Activated T-helper 1 cell treated with Interleukin-2 at 50 U/mL for 16 hours (primary cell): Measurements from ENCODE around the gene SPOP.
"Not testable (repeated sequence)": the region's sequence is repeated elsewhere in the genome, so short reads cannot be mapped to it uniquely, and the experiment has no call there.

Experiments
- DNase-seq: peaks from one replicate; pipeline ENCODE4 v3.0.0-alpha.2; 2020; ENCODE audit warnings: low read depth

Gene SPOP

DNA sequence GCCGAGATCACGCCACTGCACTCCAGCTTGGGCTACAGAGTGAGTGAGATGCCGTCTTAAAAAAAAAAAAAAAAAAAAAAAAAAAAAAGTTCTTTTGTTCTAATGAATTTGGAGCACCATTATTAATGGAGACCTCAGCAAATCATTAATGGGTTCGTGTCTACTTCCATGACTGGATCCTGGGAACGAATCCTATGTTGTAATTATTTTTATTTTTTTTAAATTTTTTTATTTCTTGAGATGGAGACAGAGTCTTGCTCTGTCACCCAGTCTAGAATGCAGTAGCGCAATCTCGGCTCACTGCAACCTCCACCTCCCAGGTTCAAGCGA lies 30.7 kb downstream of the SPOP start:
- DNase-seq: no peak

DNA sequence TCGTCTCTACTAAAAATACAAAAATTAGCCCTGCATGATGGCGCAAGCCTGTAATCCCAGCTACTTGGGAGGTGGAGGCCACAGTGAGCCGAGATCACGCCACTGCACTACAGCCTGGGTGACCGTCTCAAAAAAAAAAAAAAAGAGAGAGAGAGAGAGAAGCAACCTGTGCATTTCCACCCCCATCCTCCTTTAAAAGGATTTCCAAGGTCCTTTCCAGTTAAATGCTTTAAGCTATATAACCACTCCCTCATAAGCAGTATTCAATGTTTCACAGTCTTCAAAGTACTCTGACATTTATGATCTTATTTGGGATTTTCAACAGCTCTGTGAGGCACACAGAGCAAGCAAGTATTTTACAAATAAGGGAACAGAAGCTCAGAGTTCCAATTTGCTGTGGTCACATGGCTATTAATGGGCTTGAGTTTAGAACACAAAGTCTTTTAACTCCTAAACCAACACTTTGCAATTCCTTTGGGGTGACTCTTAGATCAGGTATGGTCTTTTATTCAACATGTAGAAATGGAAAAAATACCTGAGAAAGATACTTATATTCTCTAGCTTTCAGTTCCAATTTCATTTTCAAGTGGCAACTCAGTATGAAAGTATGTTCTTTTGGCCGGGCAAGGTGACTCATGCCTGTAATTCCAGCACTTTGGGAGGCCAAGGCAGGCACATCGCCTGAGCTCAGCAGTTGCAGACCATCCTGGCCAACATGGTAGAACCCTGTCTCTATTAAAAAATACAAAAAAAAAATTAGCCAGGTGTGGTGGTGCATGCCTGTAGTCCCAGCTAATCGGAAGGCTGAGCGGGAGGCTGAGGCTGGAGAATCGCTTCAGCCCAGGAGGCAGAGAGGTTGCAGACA lies 31.3 kb downstream of the SPOP start:
- DNase-seq: no peak

DNA sequence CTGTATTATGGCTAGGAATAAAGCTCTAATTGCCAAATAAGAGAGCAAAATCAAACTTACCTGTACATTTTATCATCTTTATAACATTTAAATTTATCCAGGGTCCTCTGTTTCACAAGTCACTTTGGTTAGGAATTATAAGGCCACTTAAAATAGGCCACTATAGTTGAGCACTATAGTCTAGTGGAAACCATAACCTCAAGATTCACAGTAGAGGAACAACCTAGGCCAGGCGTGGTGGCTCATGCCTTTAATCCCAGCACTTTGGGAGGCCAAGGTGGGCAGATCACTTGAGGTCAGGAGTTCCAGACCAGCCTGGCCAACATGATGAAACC lies 31.9 kb downstream of the SPOP start:
- DNase-seq: not testable (repeated sequence)

DNA sequence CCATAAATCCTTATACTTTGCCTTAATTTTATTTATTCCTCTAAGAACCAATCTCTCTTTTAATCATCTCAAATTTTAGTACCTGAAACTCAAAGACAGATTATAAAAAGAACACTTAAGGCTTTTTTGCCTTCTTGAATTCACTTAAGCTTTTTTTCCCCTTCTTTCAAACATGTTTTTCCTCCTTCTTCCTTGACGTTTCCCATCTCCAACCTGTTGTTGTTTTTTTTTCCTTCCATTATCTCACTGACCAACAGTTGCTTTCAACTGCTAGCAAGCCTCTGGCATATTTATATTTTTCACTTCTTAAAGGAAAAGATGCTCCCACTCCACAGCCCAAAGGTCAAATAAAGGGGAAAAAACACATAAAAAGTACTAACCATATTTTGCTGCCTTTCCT lies 32.2 kb downstream of the SPOP start:
- no peak for DNase-seq

DNA sequence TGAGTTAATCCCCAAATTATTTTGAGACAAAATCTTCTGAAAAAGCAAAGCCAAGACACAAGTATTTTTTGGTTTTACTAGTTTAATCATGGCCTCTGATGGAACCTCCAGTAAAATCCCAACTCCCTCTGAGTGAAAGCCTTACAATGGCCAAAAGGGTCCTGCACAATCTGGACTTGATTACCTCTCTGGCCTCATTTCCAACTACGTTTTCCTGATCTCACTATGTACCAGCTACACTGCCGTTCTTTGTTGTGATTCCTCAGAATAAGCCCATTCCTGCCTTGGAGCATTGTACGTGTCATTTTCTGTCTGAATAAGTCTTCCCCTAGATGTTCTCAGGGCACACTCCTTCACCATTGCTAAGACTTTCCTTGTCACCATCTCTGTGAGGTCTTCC lies 37.3 kb downstream of the SPOP start:
- DNase-seq: no peak

DNA sequence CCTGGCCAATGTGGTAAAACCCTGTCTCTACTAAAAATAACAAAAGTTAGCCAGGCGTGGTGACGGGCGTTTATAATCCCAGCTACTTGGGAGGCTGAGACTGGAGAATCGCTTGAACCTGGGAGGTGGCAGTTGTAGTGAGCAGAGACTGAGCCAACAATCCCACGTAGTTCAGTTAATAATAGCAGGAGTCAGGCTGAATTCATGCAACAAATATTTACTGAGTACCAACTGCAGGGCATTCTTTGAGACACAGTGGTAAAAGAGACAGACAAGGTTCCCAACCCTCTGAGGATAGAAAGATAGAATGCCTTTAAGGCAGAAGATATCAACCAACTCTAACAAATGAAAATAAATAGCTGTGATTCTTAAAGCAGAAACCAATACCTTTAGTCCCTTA lies 39.1 kb downstream of the SPOP start:
- DNase-seq: no peak

DNA sequence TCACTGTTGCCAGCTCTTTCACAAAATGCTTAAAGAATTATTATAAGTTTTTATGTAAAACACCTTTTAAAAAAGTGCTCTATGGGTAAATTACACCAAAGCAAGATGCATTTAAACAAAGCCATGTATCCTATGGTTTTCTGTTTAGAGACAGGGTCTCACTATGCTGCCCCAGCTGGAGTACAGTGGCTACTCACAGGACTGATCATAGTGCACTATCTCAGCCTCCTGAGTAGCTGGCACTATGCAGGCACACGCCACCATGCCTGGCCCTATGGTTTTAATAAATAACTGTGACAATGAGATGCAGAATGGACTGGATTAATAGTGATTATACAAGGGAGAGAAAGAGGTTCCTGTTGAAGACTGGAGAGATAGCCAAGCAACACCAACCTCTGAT lies 40.2 kb downstream of the SPOP start:
- no peak for DNase-seq

DNA sequence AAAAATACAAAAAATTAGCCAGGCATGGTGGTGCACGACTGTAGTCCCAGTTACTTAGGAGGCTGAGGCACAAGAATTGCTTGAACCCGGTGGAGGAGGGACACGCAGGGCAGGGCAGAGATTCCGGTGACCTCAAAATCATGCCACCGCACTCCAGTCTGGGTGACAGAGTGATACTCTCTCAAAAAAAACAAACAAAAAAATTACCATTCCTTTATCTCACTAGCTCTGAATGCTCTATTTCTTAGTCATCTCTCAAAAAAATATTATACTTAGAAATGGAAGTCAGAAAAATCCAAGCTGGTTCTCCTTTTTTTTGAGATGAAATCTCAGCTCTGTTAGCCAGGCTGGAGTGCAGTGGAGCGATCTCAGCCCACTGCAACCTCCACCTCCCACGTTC lies 40.8 kb downstream of the SPOP start:
- no peak for DNase-seq

DNA sequence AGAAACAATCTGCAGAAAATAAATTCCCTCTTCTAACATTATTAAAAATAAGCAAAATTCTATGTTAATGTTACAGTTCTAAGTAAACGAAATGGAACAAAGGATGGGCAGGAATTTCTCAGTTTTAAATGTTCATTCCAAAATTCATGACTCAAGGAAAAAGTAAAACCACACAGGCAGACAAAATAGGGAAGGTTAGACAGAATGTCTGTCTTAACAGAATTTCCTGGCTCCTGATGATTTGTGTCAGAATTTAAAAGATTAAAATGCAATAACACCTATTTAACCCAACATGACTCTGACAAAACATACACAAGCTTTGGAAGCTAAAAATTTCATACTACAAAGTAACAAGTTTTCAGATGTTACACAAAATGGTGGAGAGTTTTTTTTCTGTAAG lies 42.8 kb downstream of the SPOP start:
- DNase-seq: no peak

DNA sequence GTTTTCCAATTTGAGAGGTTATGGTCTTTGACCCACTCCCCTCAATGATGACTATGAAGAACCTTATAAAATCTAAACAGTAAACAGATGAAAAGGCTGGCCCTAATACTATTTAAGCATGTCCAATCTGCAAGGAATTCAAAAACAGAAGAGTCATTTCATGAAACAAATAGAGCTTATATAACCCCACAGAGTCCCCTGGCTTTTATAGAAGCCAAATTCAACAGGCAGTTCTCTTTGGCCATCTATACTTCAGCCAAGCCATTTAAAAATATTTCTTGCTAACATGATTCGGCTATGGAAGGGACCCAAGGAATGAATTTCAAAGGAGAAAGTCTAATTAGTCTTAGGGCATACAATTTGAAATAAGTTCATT lies 43.4 kb downstream of the SPOP start:
- DNase-seq: no peak

DNA sequence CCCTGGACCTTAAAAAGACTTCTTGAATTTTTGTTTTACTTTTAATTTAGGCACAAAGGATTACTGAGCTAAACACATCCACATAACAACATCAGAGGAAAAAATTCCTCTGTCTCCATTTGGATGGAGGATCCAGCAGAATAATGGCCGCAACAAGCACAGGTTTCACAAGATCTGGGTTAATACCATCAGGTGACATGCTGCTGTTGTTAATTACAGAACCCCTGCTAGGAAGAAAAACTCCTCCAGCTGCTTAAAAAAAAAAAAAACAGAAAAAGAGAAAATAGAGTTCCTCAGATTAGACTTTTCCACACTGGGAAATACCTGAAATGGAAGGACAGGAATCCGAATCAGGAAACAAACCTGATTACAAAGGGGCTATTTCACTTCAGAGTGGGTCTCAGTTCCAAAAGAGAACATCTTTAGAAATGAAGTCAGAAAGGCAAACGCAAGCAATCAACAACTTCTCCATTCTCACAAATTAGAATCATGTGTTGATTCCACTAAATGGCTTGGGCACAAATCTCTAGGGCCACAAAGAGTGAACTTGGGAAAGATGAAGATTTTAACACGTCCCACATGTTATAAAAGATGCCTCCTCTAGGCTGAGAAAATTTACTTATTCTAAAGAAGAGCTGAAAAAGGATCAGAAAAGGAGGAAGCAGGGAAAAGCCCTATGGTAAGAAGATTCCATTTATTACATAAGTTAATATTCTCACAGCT lies 44.0 kb downstream of the SPOP start:
- no peak for DNase-seq

DNA sequence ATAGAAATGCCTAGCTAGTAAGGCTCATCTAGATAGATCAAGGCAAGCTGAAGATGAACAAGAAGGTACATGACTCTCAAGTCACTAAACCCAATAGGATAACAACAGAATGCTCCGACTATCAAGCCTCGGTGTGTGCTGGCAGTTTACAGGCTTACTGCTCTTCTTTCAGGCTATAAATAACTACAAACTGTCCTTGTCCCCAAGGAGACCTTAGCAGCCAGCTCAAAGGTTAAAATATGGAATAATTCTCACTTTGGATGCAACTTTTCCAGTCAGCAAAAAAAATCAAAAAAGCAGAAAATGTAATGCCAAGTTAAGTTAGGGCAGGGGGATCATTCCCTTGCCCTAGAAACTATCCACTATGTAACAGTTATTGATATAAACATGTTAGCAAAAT lies 44.6 kb downstream of the SPOP start:
- DNase-seq: no peak

DNA sequence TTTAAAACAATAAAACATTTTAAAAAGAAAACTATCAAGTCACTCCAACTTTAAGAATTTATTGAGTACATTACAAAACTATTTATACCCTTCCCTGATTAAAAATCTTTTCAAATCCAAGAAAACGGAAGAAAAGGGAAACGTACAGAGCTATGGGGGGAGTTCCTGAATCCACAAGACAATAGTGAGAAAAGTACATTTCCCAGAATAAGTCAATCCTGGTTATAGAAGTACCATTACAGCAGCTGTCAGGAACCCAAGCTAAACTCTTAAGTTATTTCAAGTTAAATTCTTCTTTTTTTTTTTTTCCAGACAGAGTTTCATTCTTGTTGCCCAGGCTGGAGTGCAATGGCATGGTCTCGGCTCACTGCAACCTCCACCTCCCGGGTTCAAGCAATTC lies 45.7 kb downstream of the SPOP start:
- no peak for DNase-seq

DNA sequence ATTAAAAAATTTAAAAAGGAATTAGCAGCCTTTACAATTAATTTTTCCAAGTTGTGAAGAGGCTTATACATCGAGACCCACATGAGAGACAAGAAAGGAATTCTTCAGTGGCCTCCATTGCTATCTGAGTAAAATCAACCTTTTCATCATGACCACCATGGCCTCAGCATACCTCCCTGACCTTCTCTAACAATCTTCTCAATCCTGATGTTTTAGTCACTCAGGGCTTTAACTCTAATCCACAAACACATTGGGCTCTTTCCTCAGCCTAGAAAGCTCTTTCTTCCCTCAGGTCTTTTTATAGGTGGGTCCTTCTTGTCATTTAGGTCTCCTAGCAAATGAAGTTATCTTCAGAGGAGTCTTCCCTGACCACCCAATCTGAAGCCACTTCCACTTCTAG lies 46.4 kb downstream of the SPOP start:
- no peak for DNase-seq

DNA sequence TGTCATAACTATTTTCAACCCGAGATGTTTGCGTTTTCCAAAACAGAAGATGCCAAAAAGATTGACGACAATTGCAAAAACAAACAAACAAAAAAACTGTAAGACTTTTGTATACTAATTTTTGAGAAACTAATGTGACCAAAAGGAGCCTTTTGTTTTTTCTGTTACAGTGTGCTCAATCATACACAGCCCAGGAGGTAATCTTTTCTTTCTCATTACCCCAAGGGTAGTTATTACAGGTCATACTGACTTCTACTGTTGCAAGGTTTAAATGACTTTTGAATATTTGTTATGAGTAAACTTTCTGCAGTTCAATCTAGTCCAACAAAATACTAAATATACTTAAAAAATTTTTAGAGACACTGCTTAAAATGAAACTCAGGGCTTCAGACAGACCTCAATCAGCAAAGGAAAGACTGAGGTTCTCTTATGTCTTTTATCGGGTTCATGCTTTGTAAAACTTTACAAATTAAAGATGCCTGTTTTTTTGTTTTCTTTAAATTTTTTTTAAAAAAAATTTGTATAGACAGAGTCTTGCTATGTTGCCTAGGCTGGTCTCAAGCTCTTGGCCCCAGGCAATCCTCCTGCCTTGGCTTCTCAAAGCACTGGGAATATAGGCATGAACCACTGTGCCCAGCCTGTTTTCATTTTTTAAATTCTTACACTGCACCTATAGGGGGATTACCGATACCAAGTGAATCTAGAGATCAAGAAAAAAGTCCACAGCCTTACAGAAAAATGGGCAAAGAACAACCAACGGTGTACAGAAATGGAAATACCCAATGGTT lies 47.6 kb downstream of the SPOP start:
- no peak for DNase-seq

DNA sequence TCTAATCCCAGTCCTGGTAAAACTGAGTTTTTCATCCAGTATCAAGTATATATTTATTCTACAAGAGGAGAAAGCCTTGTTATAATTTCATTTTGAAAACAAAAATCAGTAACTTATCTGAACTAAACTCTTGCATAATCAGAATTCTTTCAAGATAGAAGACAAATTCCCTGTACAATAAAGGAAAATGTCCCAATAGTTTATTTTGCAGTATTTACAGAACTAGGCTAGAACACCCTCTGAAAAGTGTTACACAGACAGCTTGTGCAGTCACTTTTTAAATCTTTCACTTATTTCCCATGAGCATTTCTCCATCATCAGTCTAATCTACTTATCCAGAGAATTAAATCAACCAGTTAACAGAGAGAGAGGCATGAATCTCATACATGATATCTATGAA lies 48.5 kb downstream of the SPOP start:
- DNase-seq: no peak

DNA sequence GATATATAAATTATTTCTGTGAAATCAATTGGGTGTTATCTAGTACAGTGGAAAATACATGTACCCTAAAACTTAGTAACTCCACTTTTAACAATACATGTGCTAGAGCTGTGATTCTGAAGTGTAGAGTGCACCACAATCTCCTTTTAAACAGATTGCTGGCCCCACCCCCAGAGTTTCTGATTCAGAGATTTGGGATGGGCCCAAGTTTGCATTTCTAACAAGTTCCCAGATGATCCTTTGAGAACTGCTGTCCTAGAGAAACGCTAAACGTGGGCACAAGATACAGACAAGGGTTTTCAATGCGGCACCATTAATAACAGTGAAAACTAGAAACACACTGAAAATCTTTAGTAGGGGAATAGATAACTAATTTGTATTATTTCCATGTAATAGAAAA lies 53.0 kb downstream of the SPOP start:
- DNase-seq: no peak

DNA sequence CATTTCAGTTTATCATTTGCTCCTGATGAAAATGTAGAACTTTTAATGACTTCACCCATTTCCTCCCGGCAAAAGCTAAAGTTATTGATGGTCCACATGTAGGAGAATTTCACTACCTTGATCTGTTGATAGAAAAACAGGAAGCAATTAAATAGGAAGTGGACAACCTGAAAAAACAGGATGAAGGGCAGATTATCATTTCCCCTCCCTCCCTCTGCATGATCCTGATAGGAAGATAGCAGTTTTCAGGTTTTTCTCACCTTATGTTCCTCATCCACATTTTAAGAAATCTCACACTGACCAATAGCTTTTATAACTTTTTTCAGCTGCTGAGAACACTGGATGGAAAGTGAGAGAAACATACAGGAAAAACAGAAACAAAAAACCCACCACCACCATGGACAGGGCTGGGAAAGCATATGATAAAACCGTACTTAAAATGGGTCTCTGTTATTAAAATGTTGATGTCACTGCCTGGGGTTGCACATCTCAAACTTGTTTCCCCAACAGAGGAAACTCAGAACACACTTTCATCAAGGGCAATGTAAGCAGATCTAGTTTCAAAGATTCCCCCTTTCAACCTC lies 55.9 kb downstream of the SPOP start:
- no peak for DNase-seq

DNA sequence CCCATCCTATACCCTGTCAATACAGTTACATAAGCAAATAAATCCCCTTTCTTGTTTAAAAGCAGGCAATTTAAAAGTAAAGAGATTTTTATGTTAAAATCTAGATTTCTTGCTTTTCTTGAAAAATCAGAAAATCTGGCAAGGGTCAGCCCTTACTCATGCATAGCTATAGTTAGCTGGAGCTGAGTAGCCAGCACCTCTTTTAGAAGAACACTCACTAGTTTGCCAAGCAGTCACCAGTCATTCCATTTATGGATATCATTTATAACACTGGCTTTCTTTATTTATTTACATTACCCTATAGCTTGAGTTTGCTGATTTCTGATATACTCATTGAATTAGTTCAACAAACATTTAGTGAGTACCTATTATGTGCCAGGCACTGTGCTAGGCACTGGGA lies 56.5 kb downstream of the SPOP start:
- DNase-seq: no peak

DNA sequence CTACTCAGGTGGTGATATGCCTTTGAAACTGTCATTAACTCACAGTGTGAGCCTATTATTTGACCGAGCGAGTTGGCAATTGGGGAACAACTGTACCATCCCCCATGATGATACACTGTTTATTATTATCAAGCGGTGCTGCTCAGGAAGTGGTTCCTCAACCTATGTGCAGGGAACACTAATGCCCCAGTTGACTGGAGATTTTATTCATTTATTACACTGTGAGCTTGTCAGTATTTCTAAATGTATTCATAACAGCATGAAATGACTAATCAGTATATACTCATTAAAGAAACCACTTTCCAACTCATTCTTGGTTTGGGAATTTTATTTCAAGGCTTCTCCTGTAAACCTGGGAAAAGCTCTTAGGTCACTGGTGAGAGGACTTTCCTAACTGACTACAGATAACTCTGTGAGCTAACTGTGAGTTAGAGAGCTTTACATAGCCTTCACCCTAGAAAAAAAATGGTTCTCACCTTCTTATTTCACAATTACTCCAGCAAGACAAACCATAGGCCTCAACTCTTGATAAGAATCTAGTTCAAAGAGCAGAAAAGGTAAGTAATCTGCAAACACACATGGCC lies 59.8 kb downstream of the SPOP start:
- no peak for DNase-seq

DNA sequence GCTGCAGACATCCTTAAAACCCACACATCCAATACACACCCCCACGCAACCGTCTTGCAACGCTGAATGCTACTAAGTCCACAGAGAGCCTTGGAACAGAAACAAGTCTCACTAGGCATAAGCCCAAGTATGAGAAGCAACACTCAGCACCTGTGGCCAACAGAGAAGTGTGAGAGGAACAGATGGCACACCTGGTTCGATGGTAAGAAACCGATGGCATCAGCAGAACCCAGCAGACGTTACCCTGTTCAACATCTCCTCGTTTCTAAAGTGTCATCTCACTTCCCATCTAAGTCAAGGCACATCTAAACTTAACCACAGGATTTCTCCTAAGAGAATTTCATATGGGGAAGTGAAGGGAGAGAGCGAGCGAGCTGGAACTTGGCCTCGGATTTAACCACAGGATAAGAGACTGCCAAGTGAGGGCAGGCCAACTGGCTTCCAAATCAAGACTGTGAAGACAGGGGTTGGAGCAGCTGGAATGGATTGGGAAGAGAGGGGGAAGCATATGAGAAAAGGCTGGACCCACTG lies 61.2 kb downstream of the SPOP start:
- DNase-seq: no peak

DNA sequence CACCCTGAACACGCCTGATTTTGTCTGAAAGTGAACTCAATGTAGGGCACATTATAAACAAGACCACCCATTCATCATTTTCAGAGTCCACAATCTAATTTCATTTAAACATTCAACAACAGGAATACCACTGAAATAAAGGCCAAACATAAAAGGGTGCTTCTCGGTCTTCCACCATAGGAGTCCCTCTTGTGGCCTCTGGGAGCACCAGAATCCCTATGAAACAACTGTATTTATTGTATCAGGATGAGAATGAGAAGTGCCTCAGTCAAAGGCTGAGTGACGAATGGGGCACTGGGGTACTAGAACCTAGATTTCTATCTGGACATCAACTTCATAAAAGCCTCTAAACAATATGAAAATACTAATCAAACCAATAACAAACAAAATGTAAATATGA lies 61.8 kb downstream of the SPOP start:
- no peak for DNase-seq
